SK-N-SH (cell line): Measurements from ENCODE around the gene KLHDC8B.

Experiments used
- ELF1 ChIP-seq: IDR thresholded peaks from 2 replicates; pipeline ENCODE4 v1.4.0; 2012
- FOXM1 ChIP-seq: IDR thresholded peaks from 2 replicates; pipeline ENCODE4 v1.4.0; 2012; ENCODE audit warnings: low read depth, mild to moderate bottlenecking
- USF2 ChIP-seq: fragments of 150-350 bp; IDR thresholded peaks from 2 replicates; pipeline ENCODE4 v1.6.1; 2017; ENCODE audit warnings: antibody characterized with exemption, low read length, low read depth, borderline replicate concordance
- TF ChIP-seq, protein P1 (sequence below): IDR thresholded peaks from 2 replicates; pipeline ENCODE4 v1.4.0; 2012; ENCODE audit warnings: low read depth
- TF ChIP-seq, protein P2 (sequence below): fragments of 200-600 bp; sonication (generic); IDR thresholded peaks from 2 replicates; pipeline ENCODE4 v1.6.1; 2017; ENCODE audit warnings: antibody characterized with exemption, mild to moderate bottlenecking, moderate library complexity

DNA sequence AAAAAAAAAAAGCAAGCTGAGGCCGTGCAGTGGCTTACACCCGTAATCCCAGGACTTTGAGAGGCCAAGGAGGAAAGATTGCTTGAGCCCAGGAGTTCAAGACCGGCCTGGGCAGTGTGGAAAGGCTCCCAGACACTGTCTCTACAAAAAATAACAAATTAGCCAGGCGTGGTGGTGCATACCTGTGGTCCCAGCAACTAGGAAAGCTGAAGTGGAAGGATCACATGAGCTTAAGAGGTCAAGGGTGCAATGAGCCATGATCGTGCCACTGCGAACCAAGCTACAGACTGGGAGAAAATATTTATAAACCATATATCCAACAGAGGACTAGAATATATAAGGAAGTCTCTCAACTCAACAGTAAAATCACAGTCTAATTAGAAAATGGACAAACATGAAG is 10.0 kb downstream of the KLHDC8B start:
- TF ChIP-seq FOXM1 (no peak), ELF1 (no peak), USF2 (no peak)
- TF ChIP-seq, protein P1, sequence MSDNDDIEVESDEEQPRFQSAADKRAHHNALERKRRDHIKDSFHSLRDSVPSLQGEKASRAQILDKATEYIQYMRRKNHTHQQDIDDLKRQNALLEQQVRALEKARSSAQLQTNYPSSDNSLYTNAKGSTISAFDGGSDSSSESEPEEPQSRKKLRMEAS: no peak
- TF ChIP-seq, protein P2, sequence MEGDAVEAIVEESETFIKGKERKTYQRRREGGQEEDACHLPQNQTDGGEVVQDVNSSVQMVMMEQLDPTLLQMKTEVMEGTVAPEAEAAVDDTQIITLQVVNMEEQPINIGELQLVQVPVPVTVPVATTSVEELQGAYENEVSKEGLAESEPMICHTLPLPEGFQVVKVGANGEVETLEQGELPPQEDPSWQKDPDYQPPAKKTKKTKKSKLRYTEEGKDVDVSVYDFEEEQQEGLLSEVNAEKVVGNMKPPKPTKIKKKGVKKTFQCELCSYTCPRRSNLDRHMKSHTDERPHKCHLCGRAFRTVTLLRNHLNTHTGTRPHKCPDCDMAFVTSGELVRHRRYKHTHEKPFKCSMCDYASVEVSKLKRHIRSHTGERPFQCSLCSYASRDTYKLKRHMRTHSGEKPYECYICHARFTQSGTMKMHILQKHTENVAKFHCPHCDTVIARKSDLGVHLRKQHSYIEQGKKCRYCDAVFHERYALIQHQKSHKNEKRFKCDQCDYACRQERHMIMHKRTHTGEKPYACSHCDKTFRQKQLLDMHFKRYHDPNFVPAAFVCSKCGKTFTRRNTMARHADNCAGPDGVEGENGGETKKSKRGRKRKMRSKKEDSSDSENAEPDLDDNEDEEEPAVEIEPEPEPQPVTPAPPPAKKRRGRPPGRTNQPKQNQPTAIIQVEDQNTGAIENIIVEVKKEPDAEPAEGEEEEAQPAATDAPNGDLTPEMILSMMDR: no peak
